Bone marrow (tissue), 2 donors: ENCODE results near the gene RAB7B.
"Not testable (repeated sequence)": the region's sequence is repeated elsewhere in the genome, so short reads cannot be mapped to it uniquely, and the experiment has no call there.

Source experiments
- DNase-seq, 2 donors: peaks; one replicate each; lab custom pipeline; 2025; lab: John Stamatoyannopoulos, UW

Gene RAB7B

GRCh38 chr1:206002871-206003801, at the start of gene RAB7B:
RAB7B (minus strand) TSS chr1:206003395; CDS start chr1:205994135, 9,260 bp downstream.
- DNase-seq, result peak; percentile 19 to 31

DNA sequence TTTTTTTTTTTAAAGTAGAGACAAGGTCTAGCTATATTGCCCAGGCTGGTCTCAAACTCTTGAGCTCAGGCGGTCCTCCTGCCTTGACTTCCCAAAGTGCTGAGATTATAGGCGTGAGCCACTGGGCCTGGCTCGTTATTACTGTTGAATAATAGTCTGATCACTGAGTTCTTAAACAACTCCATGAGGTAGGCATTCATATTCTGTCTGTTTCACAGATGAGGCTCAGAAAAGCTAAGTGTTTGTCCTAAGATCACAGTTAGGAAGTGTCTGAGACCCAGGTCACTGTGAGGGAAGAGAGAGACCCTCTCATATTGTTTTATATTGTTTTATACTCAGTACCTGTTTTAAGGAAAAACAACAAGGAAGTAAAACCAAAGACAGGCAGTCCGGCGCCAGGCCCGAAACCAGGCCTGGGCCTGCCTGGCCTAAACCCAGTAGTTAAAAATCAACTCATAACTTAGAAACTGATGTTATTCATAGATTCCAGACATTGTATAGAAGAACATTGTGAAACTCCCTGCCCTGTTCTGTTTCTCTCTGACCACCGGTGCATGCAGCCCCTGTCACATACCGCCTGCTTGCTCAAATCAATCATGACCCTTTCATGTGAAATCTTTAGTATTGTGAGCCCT, 49.2 kb upstream of the RAB7B start:
- not testable (repeated sequence) for DNase-seq

DNA sequence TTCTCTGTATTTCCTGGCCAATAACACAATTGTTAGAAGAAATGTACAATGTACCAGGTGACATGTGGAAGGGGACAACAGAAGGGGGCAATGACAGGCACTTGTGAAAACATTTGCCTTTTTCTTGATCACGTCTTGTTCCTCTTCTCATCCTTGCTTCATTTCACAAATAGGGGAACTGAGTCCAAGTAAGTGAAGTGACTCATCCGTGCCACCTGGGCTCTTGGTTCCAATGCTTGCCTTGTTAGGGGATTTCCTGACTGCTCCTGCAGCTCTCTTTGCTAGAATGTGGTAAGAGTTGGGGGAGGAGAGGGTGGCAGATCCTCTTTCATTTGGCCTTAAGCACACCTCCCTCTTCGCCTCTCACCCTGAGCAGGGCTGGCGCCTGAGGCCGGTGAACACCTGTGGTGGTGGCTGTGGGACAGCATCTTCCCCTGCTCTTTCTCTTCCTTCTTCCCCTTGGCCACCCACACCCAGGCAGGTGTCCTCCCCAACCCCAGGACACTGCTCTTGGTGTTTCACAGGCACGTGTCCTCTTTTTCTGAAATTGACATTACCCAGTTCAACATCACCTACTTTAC, 47.5 kb upstream of the RAB7B start:
- peak in 1 of 2 donors; percentile 95 for DNase-seq

GRCh38 chr1:206049919-206050600, 46.9 kb upstream of the RAB7B start:
- DNase-seq, result no peak

DNA sequence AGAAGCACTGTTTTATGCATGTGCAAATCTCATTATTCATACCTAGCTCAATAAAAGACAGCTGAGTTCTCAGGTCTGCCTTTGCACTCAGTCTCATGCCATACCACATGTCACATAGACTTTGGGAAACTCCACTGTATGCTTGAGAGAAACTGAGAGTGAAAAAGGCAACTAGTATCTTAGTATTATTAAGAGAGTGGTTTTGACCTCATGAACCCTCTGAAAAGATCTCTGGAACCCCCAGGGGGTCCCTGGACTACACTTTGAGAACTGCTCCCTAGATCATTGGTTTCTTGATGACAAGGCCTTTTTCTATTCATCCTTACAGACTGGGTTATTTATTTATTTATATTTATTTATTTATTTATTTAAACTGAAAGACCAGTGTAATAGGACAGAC, 46.1 kb upstream of the RAB7B start:
- no peak for DNase-seq

- DNase-seq, result no peak
Measured at GRCh38 chr1:206048582-206048981, 45.4 kb upstream of the RAB7B start.

DNA sequence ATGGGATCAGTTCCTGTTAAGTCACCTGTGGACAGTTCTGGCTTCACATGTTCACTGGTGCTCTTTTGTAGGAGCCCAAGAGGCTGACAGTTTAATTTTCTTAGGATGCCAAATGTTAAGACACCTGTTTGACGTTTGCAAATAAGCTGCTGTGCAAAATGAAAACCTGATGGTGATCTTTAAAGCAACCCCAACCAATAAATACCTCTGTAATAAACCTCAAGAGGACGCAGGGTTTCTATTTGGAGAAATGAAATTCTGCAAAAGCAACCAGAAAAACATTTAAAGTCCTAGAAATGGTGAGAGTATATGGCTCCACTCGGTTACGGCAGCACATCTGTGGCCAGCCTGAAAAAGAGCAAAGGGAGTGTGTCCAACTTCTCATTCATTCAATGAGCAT, 44.1 kb upstream of the RAB7B start:
- DNase-seq, result no peak

DNA sequence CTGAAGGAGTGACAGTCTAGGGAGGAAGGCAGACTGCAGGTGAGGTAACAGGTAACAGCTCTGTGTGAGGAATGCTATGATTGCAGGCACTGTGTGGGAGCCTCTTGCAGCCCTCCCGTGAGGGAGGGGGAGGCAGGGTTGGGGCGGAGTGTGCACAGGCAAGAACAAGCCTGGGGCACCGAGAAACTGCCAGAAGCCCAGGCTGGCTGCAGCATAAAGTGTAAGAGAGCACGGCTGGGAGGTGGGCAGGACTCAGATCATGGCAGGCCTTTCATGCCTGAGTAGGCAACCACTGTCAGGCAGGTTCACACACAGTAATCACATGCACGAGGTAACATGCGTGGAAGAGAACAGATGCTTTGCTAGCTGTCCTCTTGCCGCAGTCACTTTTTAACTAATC, 38.4 kb upstream of the RAB7B start:
- no peak for DNase-seq

GRCh38 chr1:206040328-206040727, 37.1 kb upstream of the RAB7B start:
- no peak for DNase-seq

DNA sequence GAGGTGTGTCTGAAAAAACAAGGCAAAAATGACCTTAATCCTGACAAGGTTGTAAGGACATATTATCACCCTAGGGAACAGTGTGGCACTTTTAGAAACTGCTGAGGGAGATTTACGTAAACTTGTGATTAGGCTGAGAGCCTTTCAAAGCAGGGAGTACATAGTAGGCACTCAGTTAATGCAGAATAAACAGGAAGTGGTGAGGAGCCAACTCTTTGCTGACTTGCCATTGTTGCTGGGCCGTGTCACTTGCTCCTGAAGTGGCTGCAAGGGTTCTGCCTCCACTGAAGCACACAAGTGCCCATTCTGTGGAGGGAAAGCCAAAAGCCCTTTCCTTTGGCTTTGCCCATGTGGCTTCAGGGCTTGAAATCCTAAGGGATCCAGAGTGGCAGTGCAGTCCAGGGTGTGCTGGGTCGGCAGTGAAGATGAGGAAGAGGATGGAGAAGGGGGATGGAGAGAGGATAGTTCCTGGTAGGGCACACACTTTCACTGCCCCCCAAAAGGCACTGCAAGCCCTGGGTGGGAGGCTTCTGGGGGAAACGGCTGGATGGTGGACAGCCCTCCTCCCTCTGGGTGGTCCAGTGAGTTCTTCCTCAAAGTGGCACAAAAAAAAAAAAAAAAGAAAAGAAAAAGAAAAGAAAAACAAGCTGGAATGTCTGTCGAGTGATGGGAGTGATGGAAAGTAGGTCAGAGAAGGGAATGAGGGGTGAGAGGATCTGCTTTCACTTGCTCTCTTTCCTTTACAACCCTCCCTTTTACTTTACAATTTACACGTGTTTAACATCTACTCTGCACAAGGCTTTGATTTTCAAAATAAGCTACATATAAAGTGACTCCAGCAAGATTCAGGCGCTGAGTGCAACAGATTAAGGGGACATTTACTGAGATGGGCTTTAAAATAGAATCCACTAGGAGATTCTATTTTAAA, 36.1 kb upstream of the RAB7B start:
- no peak for DNase-seq

DNA sequence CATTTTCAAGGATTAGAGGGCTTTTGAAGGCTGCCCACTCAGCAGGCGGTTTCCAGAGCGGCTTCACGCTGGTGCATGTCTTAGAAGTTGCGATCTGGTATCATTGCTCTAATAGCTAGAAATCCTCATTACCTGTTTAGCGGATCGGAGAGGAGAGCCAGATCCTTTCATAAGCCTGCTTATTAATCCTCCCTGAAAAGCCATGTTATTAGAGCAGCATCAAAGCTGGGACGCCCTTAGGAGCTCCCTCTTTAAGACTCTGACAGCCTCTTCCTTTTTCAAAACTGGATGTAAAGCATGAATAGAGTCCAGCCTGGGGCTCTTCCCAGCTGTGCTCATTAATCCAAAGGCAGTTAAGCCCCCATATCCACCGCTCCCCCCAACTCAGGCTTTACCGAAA, 34.4 kb upstream of the RAB7B start:
- DNase-seq, result no peak

DNA sequence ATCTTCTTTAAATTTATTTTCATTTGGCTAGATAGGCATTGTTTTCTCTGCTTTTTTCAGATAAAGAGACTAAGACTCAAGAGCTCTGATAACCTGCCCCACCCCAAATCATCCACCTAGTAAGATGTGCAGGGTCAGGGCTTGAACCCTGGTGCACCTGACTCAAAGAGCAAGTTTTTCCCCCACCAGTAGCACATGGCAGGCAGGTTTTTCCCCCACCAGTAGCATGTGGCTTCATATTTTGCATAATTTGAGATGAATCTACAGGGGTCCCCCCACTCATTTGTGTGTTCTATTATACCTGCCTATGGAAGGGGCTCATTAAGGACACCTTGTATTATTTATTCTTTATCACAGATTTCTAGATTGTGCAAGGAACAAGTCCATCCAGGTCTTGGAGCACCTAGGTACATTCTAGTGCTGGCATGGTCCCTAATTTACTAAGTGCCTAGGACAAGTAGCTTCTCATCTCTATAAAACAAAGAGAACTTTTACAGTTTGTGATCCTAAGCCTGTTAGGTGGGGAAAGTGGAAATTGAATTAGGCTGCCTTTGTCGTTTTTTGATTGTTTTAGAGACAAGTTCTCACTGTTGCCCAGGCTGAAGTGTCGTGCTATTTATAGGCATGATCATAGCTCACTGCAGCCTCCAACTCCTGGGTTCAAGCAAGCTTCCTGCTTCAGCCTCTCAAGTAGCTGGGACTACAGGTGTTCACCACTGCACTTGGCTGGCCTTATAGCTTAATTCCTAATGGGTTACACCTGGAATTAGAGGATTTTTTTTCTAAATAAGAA, 33.7 kb upstream of the RAB7B start:
- peak in 1 of 2 donors; percentile 29 for DNase-seq

DNA sequence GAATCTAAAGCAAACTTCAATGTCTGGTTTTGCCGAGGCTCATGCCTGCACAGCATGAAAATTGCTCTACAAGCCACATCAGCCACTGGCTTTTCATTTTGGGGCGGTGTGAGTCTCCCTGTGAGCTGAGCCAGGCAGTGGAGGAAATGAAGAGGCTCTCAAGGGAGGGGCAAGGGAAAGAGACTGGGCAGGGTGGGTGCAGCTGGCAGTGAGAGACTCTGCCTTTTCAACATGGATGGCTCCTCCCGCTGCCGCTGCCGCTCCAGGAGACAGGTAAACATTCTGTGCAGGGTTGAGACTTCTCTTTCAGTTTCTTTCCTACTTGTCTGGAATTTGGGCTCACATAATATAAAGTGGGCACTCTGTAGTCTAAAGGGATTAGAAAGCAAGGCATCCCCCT, 31.8 kb upstream of the RAB7B start:
- peak in 1 of 2 donors; percentile 71 for DNase-seq

DNA sequence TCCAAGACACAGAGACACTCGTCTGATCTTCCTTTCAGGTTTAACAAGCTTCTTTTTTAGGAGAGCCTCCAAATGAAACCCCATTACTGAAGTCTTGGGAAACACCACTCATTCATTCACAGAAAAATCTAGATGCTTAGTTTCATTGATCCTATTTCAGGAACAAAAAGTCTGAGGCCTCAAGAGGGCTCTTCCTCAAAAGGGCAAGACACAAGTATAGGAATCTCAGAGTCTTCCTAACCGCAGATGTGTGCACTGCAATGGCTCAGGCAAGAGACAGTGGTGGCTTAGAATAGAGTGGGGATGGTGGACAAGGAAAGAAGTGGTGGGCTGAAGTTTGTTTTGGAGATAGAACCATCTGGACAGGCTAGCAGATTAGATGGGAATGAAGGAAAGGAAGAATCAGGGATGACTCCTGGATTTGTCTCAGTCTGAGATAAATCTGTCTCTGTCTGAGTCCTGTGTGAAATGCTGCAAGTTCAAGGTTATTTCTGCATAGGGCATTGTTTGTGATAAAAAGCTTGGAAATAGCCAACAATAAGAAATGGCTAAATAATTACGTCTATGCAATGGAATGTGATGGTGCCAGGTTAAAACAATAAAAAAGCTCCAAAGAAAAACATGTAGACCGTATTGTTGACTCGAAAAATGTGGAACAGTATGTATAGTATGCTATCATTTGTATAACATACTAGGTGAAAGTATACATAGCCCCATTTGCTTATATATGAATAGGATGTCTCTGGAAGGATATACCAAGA, 29.4 kb upstream of the RAB7B start:
- DNase-seq, result no peak

DNA sequence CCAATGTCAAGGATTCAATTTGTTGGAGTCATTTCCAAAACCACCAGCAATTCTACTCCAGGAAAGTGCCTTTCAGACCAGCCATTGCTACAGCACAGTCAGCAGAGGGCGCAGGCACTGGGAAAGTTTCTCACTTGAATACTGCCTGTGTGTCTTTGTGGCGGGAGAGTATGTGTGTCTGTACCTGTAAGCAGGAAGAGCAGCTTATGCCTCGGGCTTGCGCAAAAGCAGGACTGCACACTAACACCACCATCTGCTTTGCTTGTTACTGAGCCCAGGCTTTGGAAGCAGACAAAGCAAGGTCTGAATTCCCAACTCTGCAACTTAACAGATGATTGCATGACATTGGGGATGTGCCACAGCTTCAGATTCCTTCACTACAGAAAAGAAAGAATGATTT, 27.5 kb upstream of the RAB7B start:
- peak in 1 of 2 donors; percentile 75 for DNase-seq

DNA sequence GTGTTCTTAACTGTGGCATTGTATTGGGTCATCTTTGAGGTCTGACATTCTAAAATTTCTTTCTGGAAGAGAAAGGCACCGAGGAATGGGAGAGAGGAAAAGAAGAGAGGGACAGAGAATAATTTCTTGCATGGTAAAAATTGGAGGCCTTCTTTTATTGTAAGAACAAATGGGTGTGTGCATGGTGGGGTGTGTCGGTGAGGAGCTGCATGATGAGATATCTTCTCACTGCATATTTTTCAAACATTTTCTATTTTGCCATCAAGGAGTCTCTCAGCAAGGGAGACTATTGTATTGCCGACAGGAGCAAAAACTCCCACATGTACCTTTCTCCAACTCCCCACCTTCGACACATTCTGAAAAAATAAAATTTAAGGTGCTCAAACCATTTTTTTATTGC, 27.0 kb upstream of the RAB7B start:
- DNase-seq, result no peak

DNA sequence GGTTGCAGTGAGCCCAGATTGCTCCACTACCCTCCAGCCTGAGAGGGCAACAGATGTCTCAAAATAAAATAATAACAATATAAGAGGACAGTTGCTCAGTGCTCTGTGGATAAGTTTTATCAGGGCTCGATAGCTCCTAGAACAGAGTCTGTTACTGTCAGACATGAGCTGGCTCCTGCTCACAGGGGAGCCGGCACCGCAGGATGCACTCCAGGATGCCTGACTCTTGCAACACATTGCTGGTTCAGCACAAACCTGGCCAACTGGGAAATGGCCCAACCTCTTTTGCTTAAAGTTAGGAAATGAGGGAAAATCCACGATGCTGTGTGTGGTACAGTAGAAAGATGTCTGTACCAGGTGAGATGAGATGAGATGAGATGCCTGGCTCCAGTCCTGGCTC, 26.3 kb upstream of the RAB7B start:
- DNase-seq, result no peak

GRCh38 chr1:206025283-206025820, 22.2 kb upstream of the RAB7B start:
- DNase-seq, result no peak

- no peak for DNase-seq
Measured at GRCh38 chr1:206023695-206024094, 20.5 kb upstream of the RAB7B start, which contains the start of gene CTSE. CTSE (minus strand) TSS chr1:206023895; CDS start chr1:206023791, 104 bp downstream.
